Heart right ventricle (tissue), 16 donors: Measurements from ENCODE around the gene KCNE1. TPM values are rescaled to one million over a fixed set of nuclear protein-coding genes. Genes with fewer than 3 reads are reported as not detected.
"Not testable (repeated sequence)": the region's sequence is repeated elsewhere in the genome, so short reads cannot be mapped to it uniquely, and the experiment has no call there.

ENCODE experiments used
- ATAC-seq, 8 donors: fragments of 200-7000 bp; cut with Tn5 transposase; one replicate each; pipeline ENCODE4 v1.9.1; 2020; ENCODE audit warnings: mild to moderate bottlenecking in 8 of 8, moderate library complexity in 8 of 8, moderate number of reproducible peaks in 1 of 8
- DNase-seq, 2 donors: peaks; one replicate each; pipeline ENCODE4 v3.0.0-alpha.2; 2020
- H3K27ac ChIP-seq, 10 donors: fragments of 200-600 bp; sonication (generic) in 2 of 10; one replicate each; pipeline versions ENCODE4 v1.5.0 to v1.8.0; 2020 to 2022; ENCODE audit warnings: mild to moderate bottlenecking in 3 of 10
- H3K27me3 ChIP-seq, 7 donors: fragments of 200-600 bp; one replicate each; pipeline ENCODE4 v1.8.0; 2021 to 2022; ENCODE audit warnings: mild to moderate bottlenecking in 2 of 7
- H3K36me3 ChIP-seq, 9 donors: fragments of 200-600 bp; sonication (generic) in 1 of 9; one replicate each; pipeline versions ENCODE4 v1.5.0 to v1.8.0; 2020 to 2022; ENCODE audit warnings: mild to moderate bottlenecking in 2 of 9
- H3K4me1 ChIP-seq, 9 donors: fragments of 200-600 bp; sonication (generic) in 1 of 9; one replicate each; pipeline versions ENCODE4 v1.5.0 to v1.8.0; 2020 to 2022; ENCODE audit warnings: mild to moderate bottlenecking in 4 of 9
- H3K4me3 ChIP-seq, 10 donors: fragments of 200-600 bp; sonication (generic) in 2 of 10; one replicate each; pipeline versions ENCODE4 v1.5.0 to v1.8.0; 2020 to 2022; ENCODE audit warnings: mild to moderate bottlenecking in 7 of 10, moderate library complexity in 2 of 10
- H3K9me3 ChIP-seq, 11 donors: fragments of 200-600 bp in 10 of 11; sonication (generic) in 2 of 11; one replicate each; pipeline versions ENCODE4 v1.5.0 to v1.8.0; 2013 to 2022; ENCODE audit warnings: mild to moderate bottlenecking in 2 of 11, control low read depth in 1 of 11, moderate library complexity in 1 of 11
- CTCF ChIP-seq, 9 donors: fragments of 200-600 bp; sonication (generic) in 2 of 9; IDR thresholded peaks; one replicate each; pipeline versions ENCODE4 v1.5.0 to v1.8.0; 2021 to 2022; ENCODE audit warnings: antibody characterized with exemption in 9 of 9, mild to moderate bottlenecking in 5 of 9, moderate library complexity in 1 of 9
- WGBS, 2 donors: extraction: QIAGEN DNeasy Blood & Tissue Kit; methylation state at CpG; one replicate each; pipeline ENCODE4 v1.1.7; 2013; ENCODE audit warnings: inconsistent platforms in 1 of 2; 5-methylcytosine and 5-hydroxymethylcytosine counted together
- intact Hi-C, 10 donors: fragments of 100-400 bp; cut with DNase I; formaldehyde crosslinking; loops; one replicate each; pipeline versions ENCODE4 v1.11.1 to v1.14.2; 2022
- polyA plus RNA-seq, 2 donors: library from polyadenylated mRNA; stranded (reverse); fragments of 200-250 nt; gene quantifications; one replicate each; pipeline ENCODE4 v1.2.3, GENCODE V29; 2013
- total RNA-seq, 10 donors: library from RNA; stranded (reverse); fragmentation: NEBNext Ultra II Directional in 3 of 10; extraction: Animal tissue kit (Norgen Biotek cat#: 25700) in 3 of 10; gene quantifications; one replicate each; pipeline versions ENCODE4 v1.2.1 to v1.2.4, GENCODE V29; 2021 to 2023
- donor health status: Arrhythmogenic right ventricular cardiomyopathy.
- donor health status: ischemic (EF 13 %, LVEDD 7.1; RV severe dilation, severe dysfunction).
- donor health status: healthy with polysubstance abuse.
- donor health status: DM: no; HTN: yes; CAD: no.
- donor health status: DM: no; HTN: no; CAD: no.
- donor health status: ischemic (EF 25% LVEDD 6.9; RV normal size, moderate dysfunction).
- donor health status: ischemic (EF 25% LVEDD 5.7; RV mildly dilated, moderate dysfunction).
- donor health status: healthy.
- donor health status: DM: yes; HTN: yes; CAD: no.
- donor health status: Ischemic cardiomyopathy.
- donor health status: ischemic (EF 35%, LVEDD 5.7; RV mildly dilated, moderate dysfunction).
- donor health status: nonischemic (EF 11% LVEDD 7.7; RV severe dilation, severe dysfunction).
- donor health status: DM: yes; HTN: yes; CAD: no.
- donor health status: PGD.
- donor health status: ischemic (EF 29% LVEDD 5.4; RV normal size, mild dysfunction).
- donor health status: nonischemic (EF 23%, LVEDD 6.1; RV moderate dilation, normal function).

The KCNE1 gene
- total and polyA plus RNA-seq, 12 donors: 0.75 to 15.5 (median 7.3) TPM

GRCh38 chr21:34499116-34499515 is 12.9 kb downstream of the KCNE1 start:
- TF ChIP-seq CTCF (IDR thresholded peaks at IDR 0.05): no peak
- no peak overlapping the region for H3K4me3 ChIP-seq
- peaks cover 0 to 41% (median 9%) of the 10 kb centered on the region in 11 donors for H3K9me3 ChIP-seq
- no peaks in the 10 kb centered on the region for H3K36me3 ChIP-seq
- ATAC-seq (no peak), DNase-seq (no peak)
- peaks cover 0 to 3% (median 0%) of the 10 kb centered on the region in 9 donors for H3K4me1 ChIP-seq
- no peaks in the 10 kb centered on the region for H3K27me3 ChIP-seq
- WGBS, 2 donors: 80 to 88% methylated on average over 4 of the region's 4 CpGs
- intact Hi-C loops: no loop called here
- H3K27ac ChIP-seq: no peak overlapping the region

- 29 to 32% methylated on average over 3 of the region's 3 CpGs for WGBS, 2 donors
- ATAC-seq (peak in 3 of 8 donors; percentile 45 to 58 (median 48)), DNase-seq (no peak)
- Histone ChIP-seq H3K27me3 (no peaks in the 10 kb centered on the region), H3K9me3 (peaks cover 0 to 41% (median 9%) of the 10 kb centered on the region in 11 donors), H3K27ac (no peak overlapping the region), H3K4me1 (peaks cover 0 to 3% (median 0%) of the 10 kb centered on the region in 9 donors), H3K4me3 (no peak overlapping the region), H3K36me3 (no peaks in the 10 kb centered on the region)
- intact Hi-C loops: no loop called here
- TF ChIP-seq CTCF (IDR thresholded peaks at IDR 0.05): no peak
These were observed 13.4 kb downstream of the KCNE1 start for GRCh38 chr21:34498623-34499022.

GRCh38 chr21:34483854-34484253 is 28.2 kb downstream of the KCNE1 start:
- H3K4me3 ChIP-seq, ATAC-seq, H3K27me3 ChIP-seq, H3K36me3 ChIP-seq, H3K27ac ChIP-seq, H3K4me1 ChIP-seq, DNase-seq, H3K9me3 ChIP-seq, intact Hi-C loops: not testable (repeated sequence)
- WGBS, 2 donors: no CpG with 5 or more reads among the region's 5 CpGs

- intact Hi-C loops: not testable (repeated sequence)
These were observed 28.6 kb downstream of the KCNE1 start for GRCh38 chr21:34483435-34483834.

GRCh38 chr21:34467333-34467732 is 44.7 kb downstream of the KCNE1 start:
- DNase-seq, H3K36me3 ChIP-seq, ATAC-seq, intact Hi-C loops, H3K4me3 ChIP-seq, H3K27ac ChIP-seq, H3K27me3 ChIP-seq, H3K9me3 ChIP-seq, H3K4me1 ChIP-seq: not testable (repeated sequence)
- no CpG with 5 or more reads among the region's 3 CpGs for WGBS, 2 donors

More at GRCh38 chr21:34483435-34483834, 28.6 kb downstream of the KCNE1 start:
- not testable (repeated sequence) for H3K27ac ChIP-seq, H3K9me3 ChIP-seq, H3K4me3 ChIP-seq, H3K36me3 ChIP-seq, H3K27me3 ChIP-seq, DNase-seq, H3K4me1 ChIP-seq
- ATAC-seq: peak in 4 of 8 donors; percentile 65 to 82 (median 68)
- no CpG with 5 or more reads among the region's 3 CpGs for WGBS, 2 donors

GRCh38 chr21:34459426-34459825 is 52.6 kb downstream of the KCNE1 start:
- not testable (repeated sequence) for DNase-seq

GRCh38 chr21:34458266-34458665 is 53.7 kb downstream of the KCNE1 start:
- intact Hi-C loops, H3K4me3 ChIP-seq, DNase-seq, H3K36me3 ChIP-seq, H3K27ac ChIP-seq, H3K27me3 ChIP-seq, H3K9me3 ChIP-seq, ATAC-seq, H3K4me1 ChIP-seq: not testable (repeated sequence)
- WGBS, 2 donors: no CpG with 5 or more reads among the region's 7 CpGs

More at GRCh38 chr21:34459426-34459825, 52.6 kb downstream of the KCNE1 start:
- H3K9me3 ChIP-seq, H3K4me1 ChIP-seq, H3K4me3 ChIP-seq, intact Hi-C loops, H3K27ac ChIP-seq, H3K36me3 ChIP-seq, H3K27me3 ChIP-seq: not testable (repeated sequence)
- WGBS, 2 donors: no CpG with 5 or more reads among the region's 36 CpGs
- peak; percentile 75 to 97 (median 90) for ATAC-seq

- ATAC-seq: not testable (repeated sequence)
These were observed 55.8 kb downstream of the KCNE1 start for GRCh38 chr21:34456180-34456579.

GRCh38 chr21:34455628-34456027 is 56.4 kb downstream of the KCNE1 start:
- H3K4me3 ChIP-seq, H3K9me3 ChIP-seq, H3K36me3 ChIP-seq, H3K27ac ChIP-seq, intact Hi-C loops, DNase-seq, H3K4me1 ChIP-seq, H3K27me3 ChIP-seq: not testable (repeated sequence)
- no CpG with 5 or more reads among the region's 10 CpGs for whole genome bisulfite sequencing, 2 donors
- peak in 7 of 8 donors; percentile 70 to 91 (median 85) for ATAC-seq

More at GRCh38 chr21:34456180-34456579, 55.8 kb downstream of the KCNE1 start:
- DNase-seq, H3K27me3 ChIP-seq, intact Hi-C loops, H3K4me3 ChIP-seq, H3K27ac ChIP-seq, H3K36me3 ChIP-seq, H3K4me1 ChIP-seq, H3K9me3 ChIP-seq: not testable (repeated sequence)
- WGBS, 2 donors: no CpG with 5 or more reads among the region's 6 CpGs

- H3K27ac ChIP-seq, H3K9me3 ChIP-seq, H3K27me3 ChIP-seq, H3K4me3 ChIP-seq, H3K36me3 ChIP-seq, intact Hi-C loops, DNase-seq, H3K4me1 ChIP-seq: not testable (repeated sequence)
- no CpG with 5 or more reads among the region's 8 CpGs for WGBS, 2 donors
- peak; percentile 56 to 94 (median 78) for ATAC-seq
These were observed 65.0 kb downstream of the KCNE1 start for GRCh38 chr21:34447018-34447417.
